Islet of Langerhans (tissue), 1 donor: ENCODE measurements around the gene LDLRAD4.
"Not testable (repeated sequence)": the region's sequence is repeated elsewhere in the genome, so short reads cannot be mapped to it uniquely, and the experiment has no call there.

ENCODE experiments used
- FAIRE-seq: peaks from one replicate; lab custom pipeline; 2011; peaks lifted over from hg19 to GRCh38; lab: Jason Lieb, UNC

Gene LDLRAD4

DNA sequence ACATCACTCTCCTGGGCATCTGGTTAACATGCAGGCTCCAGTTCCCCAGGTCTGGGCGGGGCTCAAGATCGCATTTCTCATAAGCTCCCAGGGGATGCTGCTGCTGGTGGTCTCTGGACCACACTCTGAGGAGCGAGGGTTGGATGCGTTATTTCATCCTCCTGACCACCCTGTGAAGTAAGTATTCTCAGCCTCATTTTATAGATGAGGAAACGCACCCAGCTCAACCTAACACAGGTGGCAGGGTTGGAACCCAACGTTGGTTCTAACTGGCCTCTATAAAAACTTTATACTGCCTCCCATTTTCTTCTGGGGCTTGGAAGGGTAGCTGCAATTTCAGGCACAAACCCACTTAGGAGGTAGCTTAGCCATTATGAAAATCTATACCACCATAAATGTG lies 387.3 kb downstream of the LDLRAD4 start:
- FAIRE-seq, result no peak

DNA sequence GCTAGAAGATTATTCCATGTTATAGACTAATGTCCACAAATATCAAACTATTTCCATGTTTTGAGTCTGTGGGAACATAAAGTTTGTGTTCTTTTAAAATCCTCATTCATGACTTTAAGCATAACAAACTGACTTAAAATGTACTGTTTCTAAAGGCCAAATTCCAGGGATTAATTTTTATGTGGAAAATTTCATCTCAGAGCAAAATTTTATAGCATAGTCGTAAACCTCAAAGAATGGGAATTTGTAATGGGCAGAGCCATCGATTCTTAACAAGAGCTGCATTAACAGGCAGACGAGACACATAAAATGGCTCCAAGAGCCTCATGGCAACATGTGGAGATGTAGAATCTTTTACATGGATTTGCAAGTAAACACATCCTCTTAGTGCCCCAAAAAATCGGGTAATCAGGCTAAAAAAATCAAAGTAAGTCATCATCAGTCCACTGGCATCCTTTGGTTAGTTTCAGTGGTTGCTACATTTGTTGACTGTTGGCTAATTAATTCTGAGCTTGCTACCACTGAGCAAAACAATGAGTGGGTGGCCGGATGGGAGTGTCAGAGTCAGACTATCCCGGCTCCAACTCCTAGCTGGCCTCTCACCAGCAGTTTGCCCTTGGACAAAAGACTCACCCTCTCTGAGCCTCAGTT lies 388.2 kb downstream of the LDLRAD4 start:
- FAIRE-seq, result no peak

DNA sequence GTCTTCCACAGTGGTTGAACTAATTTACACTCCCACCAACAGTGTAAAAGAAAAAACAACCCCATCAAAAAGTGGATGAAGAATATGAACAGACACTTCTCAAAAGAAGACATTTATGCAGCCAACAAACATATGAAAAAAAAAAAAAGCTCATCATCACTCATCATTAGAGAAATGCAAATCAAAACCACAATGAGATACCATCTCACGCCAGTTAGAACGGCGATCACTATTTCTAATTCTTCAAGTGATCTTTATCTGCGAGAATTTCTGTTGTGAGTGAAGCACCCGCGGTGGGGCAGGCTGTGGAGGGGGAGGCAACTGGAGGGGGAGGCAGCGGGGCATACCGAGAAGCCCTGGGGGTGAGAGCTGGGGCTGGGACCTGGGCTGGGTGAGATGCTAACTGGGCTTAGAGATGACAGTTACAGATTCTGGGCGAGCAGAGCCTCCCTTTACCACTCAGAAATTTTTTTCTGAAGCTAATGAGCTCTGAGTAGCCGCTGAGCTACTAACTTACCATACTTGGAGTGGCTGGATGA lies 389.5 kb downstream of the LDLRAD4 start:
- FAIRE-seq, result not testable (repeated sequence)

DNA sequence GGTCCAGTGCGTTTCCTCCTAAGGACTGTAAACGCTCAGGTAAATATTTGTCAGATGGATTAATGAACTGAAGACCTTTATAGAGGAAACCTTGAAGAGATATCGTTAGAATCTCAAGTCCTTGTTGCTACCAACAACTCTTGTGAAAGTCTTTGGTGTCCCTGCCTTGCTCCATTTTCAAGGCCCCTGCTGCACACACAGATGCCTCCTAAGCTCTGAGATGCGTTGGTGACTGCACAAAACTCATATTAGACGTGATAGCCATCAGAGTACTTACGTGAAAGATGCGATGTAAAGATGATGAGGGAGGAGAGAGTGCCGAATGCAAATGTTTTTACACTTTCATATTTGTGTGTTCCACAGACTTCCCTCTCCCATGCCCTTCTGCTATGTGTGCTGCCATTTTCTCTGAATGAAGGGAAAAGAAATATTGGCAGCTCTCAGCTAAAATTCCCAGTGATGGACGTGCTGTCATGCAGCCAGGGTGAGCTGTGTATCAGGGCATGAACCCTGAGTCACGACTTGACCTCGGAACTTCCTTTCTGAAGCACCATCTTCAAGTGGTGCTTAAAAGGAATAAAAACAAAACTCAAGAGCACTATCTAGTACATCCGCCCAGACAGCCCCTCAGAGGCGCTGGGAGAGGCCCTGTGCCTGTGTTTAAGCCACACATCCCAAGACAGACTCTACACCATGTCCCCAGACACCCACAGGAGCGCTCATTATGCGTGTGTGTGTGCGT lies 390.4 kb downstream of the LDLRAD4 start:
- no peak for FAIRE-seq

DNA sequence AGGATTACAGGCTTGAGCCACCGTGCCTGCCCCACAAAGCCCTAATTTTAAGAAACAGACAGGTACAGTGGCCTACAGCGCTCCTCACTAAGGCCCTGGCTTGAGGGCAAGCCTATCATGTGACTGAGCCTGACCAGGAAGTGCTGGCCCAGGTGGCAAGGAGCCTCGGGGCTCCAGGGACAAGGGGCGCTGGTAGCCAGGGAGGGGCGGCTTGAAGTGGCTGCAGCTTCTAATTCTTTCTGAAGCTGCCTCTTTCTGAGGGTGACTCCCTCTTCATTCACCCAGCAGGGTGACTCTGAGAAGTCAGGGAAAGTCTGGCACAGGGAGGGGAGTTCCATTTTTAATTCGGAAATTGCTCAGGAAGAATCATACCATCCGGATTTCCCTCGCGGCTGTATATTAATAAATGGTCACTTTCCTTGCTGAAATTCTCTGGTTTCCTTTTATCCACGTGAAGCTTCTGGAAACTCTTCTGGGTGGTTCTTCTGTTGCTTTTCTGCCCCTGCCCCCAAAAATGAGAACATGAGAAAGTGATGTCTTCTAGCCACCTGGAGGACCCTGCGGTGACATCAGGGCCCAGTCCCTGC lies 392.1 kb downstream of the LDLRAD4 start:
- FAIRE-seq, result no peak

DNA sequence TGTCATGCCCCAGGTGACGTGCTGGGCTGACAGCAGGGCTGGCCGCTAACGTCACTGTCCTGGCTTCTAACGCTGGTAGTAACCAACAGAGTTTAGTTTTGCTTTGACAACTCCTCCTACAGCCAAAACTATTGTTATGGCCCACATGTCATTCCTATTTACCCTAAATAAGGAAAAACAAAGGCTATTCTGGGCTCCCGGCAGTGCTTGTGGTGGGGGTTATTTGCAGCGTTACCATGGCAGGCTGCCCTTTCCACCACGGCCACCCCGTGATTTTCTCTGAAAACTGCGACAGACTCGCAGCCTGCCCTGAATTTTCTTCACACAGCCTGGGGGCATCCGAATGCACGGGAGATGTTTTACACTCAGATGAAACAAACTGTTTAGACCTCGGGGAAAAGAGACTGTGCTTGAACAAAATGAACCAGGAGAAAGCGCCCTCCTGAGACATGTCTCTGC lies 392.6 kb downstream of the LDLRAD4 start:
- FAIRE-seq, result no peak

DNA sequence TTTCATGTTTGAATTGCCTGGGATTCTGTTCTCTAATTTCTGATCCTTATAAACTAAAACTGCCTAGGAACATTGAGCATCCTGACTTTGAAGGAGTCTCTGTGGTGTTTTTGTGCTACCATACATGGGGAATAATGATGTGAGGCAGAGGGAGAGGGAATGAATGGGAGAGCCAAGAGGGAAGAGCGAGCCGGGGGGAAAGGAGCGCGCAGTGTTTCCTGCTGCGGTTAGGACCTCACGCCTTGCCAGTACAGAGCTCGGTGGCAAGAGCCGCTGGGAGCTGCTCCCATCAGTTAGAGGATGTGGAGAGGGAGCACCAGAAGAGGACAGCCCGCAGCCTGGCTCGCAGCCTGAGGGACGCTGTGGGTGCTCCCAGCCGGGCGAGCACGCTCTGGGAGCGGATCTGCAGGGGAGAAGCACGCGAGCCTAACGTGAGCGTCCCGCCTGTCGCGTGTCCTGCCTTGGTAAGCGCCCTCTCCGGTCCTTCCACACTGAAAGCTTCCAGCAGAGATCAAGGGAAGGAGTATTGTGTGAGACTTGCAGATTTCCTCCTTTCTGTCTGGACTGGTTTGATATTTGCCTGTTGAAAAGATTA lies 393.1 kb downstream of the LDLRAD4 start:
- FAIRE-seq, result no peak

DNA sequence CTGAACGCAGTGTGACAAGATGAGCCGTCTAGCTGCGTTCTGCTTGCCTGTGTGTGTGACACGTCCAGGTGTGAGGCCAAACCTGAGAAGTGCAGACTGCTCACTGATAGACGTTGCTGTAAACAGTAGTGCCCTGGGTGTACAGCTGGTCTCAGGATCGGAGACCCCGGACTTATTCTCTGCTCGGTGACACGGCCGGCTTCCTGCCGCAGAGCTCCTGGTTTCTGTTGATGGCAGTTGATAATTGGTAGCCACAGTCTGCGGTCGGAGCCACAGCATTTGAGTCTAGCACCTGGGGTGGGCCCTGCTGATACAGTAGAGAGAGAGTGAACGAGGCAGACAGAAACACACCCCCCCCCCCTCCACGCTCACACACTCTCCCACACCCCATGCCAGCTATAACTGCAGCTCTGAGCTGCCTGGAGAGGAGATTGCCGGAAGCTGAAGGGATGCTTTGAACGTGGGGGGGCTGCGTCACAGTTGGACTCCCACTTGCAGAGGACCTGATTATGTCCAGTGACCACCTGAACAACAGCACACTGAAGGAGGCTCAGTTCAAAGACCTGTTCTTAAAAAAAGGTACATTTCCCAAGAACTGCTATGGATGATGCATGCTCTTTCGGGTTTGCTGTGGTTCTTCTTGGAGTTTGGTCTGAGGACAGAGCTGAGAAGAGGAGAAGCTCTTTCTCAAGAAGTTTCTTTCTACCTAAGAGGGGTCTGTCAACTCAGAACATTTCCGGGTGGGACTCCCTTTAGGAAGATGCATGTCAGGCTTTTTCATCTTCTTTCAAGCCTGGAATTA lies 393.8 kb downstream of the LDLRAD4 start:
- no peak for FAIRE-seq

DNA sequence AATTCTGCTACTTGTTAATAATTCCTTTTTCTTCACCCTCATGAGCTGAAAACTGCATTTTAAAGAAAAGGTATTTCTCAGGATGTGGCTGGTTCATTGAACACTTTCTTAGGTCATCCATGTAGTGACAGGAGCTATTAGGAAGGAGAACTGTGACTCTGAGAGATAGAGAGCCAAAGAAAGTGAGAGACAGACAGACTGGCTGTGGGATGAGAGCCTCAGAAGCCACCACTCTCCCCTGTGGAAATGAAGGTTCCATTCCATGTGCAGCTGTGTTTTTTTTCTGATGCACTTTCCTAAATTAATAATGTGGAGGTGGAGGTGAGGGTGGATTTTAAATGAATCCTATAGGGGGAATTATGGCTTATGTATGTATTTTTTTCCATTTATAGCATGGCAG lies 394.5 kb downstream of the LDLRAD4 start:
- FAIRE-seq, result no peak

DNA sequence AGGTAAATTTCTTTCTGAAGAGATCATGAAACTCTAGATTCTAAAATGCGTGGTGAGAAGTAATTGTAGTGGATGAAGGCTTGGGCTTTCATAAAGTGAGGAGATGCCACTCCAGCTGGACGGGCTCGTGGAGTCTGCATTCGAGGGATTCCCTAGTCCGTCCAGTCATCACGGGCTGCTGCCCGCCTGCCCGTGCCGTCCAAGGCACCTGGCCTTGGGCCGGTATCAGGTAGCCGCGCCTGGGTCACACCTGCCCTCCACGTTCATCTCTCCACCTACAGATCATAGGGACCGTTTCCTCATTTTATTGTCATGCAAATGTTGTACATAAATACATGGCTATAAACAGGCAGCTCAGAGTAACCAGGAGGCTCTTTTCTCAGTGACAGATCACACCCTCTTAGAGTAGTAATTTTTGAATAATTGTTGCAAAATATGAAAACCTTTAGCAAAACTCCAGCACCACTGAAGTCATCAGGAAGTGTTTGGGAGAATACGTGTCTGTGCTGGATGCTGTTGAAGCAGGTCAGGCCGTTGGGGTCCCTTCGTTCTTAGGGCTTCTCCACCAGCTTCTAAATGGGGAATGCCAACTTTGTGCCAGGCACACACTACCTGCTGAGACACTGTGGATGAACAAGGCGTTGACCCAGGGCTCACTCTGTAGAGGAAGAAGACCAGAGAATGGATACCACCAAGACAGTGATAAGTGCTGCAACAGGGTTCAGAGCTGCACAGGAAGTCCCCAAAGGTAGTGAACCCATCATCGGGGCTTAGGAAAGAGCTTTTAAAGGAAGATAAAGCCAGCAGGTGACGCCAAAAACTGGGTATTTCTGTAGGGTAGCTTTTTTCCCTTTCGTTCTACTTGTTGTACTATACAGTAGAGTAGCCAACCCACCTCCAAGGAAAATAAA lies 395.3 kb downstream of the LDLRAD4 start:
- no peak for FAIRE-seq

DNA sequence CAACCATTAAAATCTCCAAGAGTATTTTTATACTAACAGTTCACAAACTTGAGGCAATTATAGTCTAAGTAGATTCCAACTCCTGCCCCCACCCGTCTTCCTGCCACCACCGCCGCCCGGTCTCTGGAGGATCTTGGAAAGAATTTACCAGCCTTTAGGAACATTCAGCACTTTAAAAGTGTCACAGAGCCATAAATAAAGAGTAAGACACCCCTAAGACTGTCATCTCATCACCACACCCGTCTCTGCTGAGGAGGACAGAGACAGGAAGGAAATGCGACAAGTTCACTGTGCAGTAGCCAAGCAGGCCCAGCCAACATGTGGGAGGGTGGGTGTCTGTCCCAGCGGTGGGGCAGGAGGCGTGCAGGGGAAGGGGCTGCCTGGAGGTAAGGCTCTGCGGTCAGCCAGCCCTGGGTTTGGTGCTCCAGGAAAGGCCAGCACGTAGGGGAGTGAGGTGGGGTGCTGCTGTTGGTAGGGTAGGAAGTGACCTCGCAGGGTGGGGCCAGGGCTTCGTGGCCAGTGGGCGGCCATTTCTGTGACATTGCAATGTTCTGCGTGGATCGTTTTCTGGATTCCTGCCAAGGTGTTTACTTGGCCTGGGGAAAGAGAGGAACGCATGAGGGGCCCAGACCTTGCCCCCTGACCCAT lies 396.2 kb downstream of the LDLRAD4 start:
- FAIRE-seq, result no peak

DNA sequence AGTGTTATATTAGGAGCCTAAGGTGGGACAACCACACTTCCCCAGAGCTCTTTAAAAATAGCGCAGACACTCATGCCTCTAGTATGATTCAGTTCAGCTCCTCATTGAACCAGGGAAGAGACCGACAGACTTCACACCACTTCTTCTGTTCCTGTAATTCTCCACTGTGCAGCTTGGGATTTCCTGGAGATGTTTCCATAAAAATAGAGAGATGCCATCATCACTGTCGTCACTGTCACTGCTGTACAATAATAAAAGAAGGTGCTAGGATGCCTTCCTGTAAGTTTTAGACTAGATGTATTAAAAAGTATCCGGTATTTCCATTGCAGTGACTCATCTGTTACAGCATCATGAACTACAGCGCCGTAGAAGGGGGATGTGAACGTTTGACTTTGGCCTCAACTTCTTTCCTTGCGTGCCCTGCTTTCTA lies 396.9 kb downstream of the LDLRAD4 start:
- FAIRE-seq, result no peak

DNA sequence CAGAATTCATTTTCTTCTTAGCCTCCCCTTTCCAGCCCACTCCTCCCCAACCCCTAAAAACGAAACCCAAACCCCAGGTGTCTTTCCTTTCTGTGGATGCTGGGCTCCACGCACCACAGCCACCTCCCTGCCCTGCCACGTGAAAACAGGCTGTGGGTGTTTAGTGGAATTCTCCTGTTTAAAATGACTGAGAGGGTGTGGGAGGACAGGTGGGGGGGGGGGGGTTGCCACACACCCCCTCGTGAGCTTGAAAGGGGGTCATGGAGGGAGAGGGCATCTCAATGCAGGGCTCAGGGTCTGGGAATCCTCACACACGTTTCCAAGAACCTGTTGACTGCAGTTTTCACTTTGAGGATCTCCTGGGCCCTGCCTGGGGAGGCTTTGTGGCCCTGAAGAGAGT lies 397.5 kb downstream of the LDLRAD4 start:
- no peak for FAIRE-seq

DNA sequence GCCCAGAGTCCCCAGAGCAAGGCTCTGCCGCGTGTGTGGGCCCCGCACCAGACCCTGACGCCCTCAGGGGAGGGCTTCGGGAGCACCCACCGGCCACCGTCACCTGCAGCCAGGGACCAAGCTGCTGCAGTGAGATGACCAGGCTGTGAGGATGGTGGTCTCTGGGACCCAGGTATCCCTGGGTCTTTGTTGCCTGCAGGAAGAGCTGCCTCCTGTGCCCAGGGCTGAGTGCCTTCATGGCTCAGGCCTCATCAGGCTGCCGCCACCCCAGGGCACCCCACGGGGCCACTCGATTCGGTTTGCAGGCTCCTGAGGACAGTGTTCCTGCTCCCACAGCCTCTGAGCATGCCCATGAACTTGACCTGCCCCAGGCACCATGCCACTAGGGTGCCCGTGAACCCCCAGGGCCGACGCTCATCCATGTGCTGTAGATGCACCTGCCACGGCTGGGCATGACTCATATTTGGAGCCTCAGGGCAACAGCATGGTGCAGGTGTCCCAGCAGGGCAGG lies 398.0 kb downstream of the LDLRAD4 start:
- FAIRE-seq, result no peak

DNA sequence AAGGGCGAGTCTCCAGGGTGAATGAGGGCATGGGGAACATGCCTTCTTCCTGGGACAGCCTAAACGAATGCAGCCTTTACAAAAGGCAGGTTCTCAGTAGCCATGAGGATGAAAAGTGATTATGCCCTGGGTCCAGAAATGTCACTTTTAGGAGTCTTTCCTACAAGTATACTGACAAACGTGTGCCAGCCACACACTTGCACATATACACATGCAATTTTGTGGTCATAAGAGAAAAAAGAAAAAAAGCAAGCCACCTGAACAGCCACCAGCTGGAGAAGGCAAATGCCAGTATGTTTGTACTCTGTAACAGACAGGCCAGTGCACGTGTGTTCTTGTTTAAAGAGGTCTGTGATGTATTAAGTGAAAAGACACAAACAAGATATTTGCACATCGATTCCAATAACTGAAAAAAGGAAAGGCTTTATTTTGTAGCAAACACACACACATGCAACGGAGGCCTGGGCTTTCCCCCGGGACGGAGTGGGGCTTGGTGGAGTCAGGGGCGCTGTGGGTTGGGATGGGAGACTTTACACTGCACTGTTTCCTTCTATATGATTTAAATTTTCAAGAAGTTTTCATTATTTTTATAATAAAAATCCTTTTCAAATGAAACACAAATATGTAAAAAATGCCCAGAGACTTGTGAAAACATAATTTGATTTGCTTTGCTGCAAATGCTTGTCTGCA lies 399.4 kb downstream of the LDLRAD4 start:
- FAIRE-seq, result no peak

DNA sequence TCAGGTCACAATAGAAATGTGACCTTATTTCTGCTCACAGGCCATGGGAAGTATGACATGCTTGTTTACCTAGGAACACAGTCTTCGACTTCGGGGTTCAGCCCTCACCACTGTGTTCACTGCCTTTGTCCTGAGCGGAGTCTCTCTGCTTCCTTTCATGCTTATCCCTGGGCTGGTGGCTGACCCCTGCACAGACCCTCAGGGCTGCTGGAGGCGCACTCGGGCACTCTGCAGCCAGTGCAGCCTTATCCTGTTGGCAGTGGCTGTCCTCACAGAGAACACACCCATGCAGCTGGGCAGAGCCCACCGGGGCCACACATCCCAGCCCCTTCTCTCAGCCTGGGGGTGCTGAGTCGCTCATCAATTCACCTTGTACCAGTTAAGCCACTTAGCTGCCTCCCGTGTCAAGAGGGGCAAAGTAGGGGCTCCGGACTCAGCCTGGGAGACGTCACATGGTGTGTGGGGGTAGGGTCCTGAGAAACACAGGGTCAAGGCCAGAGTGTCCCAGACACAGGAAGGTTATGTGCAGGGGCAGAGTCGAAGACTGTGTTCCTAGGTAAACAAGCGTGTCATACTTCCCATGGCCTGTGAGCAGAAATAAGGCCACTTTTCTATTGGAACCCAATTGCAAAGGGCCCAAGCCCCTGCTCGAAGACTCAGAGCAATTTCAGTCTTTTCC lies 400.3 kb downstream of the LDLRAD4 start:
- FAIRE-seq, result no peak

DNA sequence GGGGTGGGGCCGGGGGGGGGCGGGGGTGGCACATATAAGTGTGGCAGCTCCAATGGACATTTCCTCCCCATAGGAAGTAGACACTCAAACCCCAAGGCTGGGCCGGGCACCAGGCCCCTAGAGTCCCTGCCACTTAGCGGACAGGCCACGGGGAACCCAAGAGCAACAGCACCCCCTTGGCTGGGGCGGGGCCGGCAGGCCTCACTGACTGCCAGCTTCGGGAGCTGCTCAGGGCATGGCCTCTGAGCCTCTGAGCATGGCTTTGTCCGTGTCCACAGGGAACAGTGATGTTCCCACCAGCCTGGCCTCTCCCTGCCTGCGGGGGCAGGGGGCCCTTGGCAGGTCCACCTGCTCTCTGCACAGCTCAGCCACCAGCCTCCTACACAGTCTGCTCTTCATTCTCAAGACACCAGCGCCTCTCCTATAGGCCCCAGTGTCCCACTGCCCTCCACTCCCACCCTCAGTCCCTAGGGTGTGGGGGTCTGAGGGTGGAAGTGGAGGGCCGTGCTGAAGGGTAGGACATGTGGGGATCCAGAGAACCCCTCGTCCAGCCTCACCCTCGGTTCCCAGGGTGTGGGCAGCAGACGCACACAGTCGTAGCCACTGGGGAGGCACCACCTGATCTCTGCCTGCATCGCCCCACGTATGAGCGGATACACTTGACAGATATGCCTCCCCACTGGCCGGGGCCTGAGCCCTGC lies 401.1 kb downstream of the LDLRAD4 start:
- no peak for FAIRE-seq

DNA sequence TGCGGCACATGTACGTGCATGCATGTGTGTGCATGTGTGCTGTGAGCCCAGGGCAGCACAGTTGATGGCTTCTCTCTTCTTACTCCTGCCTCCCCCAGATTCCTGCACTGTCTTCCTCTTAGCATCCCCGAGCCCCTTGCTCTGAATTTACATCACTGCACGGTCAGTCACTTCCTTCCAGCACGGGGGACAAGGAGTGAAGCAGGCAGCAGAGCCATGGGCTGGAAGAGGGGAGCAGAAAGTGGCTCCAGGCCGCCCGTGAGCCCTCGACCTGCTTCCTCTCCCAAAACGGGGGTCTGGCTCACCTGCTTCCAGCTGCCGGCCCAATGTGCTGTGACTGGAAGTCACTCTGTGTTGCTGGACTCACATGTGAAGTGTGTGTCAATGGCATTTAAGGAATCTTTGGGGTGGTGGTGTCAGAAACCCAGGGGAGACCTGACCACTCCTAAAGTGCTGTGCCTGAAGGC lies 401.7 kb downstream of the LDLRAD4 start:
- no peak for FAIRE-seq
